Stomach (tissue), 4 donors: ENCODE measurements around the gene LCLAT1.

Experiments used
- POLR2AphosphoS5 ChIP-seq, 3 donors: sonication (generic); formaldehyde crosslinking; IDR thresholded peaks; one replicate each; pipeline ENCODE4 v1.6.1; 2016; ENCODE audit warnings: antibody characterized with exemption in 3 of 3
- TF ChIP-seq, protein P1 (sequence below), 7 experiments: fragments of 450-650 bp in 4 of 7; fragments of 200-600 bp in 3 of 7; sonication (generic) in 3 of 7; IDR thresholded peaks; one replicate each; pipeline ENCODE4 v1.5.1; 2016 to 2019; ENCODE audit warnings: antibody characterized with exemption in 7 of 7, control low read depth in 2 of 7, mild to moderate bottlenecking in 1 of 7

GRCh38 chr2:30655660-30656059 is 208.6 kb downstream of the LCLAT1 start:
- TF ChIP-seq, protein P1, sequence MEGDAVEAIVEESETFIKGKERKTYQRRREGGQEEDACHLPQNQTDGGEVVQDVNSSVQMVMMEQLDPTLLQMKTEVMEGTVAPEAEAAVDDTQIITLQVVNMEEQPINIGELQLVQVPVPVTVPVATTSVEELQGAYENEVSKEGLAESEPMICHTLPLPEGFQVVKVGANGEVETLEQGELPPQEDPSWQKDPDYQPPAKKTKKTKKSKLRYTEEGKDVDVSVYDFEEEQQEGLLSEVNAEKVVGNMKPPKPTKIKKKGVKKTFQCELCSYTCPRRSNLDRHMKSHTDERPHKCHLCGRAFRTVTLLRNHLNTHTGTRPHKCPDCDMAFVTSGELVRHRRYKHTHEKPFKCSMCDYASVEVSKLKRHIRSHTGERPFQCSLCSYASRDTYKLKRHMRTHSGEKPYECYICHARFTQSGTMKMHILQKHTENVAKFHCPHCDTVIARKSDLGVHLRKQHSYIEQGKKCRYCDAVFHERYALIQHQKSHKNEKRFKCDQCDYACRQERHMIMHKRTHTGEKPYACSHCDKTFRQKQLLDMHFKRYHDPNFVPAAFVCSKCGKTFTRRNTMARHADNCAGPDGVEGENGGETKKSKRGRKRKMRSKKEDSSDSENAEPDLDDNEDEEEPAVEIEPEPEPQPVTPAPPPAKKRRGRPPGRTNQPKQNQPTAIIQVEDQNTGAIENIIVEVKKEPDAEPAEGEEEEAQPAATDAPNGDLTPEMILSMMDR (IDR thresholded peaks at IDR 0.05): no peak
- TF ChIP-seq POLR2AphosphoS5 (IDR thresholded peaks at IDR 0.05): no peak
